HG03460 (cell line): ENCODE measurements around the gene PIP.
"Not testable (repeated sequence)": the region's sequence is repeated elsewhere in the genome, so short reads cannot be mapped to it uniquely, and the experiment has no call there.

Source experiments
- ATAC-seq: cut with Tn5 transposase; IDR thresholded peaks from one replicate; pipeline ENCODE4 v1.9.1; 2021; ENCODE audit not compliant: unreplicated experiment

Gene PIP

DNA sequence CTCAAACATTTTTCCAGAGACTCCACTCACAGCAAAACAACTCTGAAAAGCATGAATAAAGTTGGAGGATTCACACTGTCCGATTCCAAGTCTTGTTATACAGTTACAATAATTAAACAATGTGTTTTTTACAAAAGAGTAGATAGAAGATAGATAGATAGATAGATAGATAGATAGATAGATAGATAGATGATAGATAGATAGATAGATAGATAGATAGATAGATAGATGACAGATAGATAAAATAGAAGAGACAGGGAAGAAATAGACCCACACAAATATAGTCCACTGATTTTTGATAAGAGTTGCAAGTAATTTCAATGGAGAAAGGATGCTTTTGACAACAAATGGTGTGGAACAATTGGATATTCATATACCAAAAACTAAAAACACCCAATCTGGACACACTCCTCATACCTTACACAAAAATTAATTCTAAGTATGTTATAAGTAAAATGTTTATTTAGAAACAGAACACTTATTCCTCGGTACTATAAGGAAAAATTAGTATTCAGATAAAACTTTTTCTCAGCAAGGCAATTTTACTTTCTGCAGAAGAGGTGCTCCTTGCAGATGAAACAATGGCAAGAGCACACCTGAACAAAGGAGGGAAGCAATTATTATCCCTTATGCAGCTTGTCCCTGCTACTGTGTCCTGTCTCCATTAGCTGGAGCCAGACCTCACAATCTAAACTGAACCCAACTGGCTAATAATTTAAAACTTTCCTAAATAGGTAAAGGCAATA, 45.7 kb downstream of the PIP start:
- ATAC-seq, result no peak

DNA sequence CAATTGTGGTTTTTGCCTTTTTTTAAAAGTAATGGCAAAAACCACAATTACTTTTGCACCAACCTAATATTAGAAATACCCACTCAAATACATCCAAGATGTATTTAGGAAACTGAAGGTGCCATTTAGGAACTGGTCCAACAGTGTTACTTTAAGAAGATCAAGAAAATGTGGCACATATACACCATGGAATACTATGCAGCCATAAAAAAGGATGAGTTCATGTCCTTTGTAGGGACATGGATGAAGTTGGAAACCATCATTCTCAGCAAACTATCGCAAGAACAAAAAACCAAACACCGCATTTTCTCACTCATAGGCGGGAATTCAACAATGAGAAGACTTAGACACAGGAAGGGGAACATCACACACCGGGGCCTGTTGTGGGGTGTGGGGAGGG, 48.9 kb downstream of the PIP start:
- not testable (repeated sequence) for ATAC-seq

DNA sequence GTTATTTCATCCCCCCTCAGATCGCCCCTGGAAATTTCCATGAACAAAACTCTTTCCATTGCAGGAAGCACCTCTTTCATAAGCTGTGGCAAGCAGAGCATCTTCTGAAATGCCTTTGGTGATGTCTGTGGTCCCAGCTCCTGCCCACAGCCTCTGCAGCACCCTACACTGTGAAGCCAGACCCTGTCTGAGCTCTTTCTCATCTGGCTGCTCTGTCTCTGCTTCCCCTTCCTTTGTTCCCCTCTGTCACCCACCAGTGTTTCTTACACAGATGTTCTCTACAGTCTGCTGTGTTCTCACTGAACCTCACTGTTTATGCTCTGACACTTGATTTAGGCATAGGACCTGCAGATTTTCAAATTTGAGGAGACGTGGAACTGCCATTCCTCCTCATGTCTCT, 49.5 kb downstream of the PIP start:
- ATAC-seq, result no peak

DNA sequence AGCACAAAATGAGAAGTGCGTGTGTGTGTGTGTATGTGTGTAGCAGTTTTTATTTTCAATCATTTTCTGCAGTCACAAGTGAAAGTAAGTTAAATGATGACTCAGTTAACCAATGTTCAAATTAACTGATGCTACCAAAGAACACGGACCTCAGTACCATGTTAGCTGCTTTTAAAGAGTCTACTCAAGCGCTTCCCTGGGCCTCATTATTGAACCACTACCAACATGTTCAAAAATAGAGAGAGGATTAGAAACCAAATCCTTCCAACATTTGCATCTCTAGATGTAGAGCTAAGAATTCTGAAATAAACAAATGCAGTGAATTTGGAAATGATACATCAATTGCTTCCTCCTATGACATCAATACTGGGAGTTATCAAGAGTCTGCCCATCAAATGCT, 51.1 kb downstream of the PIP start, which contains the start of gene TAS2R39:
Gene TAS2R39 (plus strand): TSS at position 396 of the 400 bp plus-strand sequence. CDS start 0 bp downstream, at position 396.
- ATAC-seq, result no peak

DNA sequence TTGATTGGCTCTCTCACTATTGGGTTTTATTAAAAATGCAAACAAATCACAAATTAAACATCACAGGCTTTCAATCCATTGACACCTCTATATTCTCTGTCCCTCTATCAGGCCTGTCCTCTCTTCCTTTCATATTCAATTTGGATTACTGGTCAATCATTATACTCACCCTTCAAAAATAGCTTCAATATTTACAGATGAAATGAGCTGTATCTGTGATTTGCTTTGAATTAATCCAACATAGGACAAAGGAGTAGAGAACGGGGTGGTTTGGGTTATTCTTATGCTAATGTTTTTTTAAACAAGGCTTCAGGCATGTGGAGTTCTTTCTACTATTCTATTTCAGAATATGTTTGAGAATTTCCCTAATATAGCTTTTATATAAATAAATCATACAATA, 53.7 kb downstream of the PIP start:
- no peak for ATAC-seq

DNA sequence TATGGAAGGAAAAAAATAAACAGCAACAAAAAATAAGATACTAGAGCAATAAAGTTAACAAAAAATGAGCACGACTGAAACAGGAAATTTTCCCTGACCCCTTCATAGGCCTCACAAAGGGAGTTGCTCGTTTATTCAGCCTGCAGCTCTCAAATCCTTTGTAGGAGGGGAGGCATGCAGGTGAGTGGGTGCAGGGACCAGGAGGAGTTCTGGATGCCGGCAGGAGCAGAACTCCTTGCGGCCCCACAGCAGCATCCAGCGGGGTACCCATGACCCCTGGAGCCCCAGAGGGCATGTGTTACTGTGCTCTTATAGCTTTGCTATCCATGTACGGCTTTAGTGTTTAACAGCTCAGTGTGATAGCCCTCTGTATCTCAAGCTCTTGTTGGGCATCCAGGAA, 57.1 kb downstream of the PIP start:
- no peak for ATAC-seq
